ENCODE results near the gene DRG2. TPM values are rescaled to one million over a fixed set of nuclear protein-coding genes. Genes with fewer than 3 reads are reported as not detected.

DRG2 gene
- total and polyA plus RNA-seq, 2 of the 4 experiments (the other 2 are of a cell fraction): 43.6 to 45.1 TPM

DNA sequence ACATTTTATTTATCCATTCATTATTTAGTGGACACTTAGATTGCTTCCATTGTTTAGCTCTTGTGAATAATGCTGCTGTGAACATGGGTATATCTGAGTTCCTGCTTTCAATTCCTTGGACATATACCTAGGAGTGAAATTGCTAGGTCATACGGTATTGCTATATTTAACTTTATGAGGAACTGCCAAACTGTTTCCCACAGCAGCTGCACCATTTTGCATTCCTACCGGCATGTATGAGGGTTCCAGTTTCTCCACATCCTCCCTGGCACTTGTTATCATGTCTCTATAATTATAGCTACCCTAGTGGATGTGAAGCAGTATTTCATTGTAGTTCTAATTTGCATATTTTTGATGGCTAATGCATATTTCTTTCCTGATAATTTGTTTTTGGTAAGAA is 23.7 kb upstream of the DRG2 start:
- H3K4ac ChIP-seq (ENCODE audit: low read depth, low read length): no peak overlapping the region
- dilution Hi-C loops (cut with HindIII; ENCODE audit: low sequenced_read_pairs, unreplicated experiment) (no loop called here), in situ Hi-C loops (cut with MboI; ENCODE audit: low sequenced_read_pairs) (no loop called here), intact Hi-C loops (cut with micrococcal nuclease) (no loop called here)
- no peak overlapping the region for H2BK5ac ChIP-seq (ENCODE audit: low read depth, low read length, poor library complexity, severe bottlenecking)
- no peak for TF ChIP-seq RFX5 (IDR thresholded peaks at IDR 0.05; ENCODE audit: low read depth, low read length)
- no peak for TF ChIP-seq FOS (IDR thresholded peaks at IDR 0.05; ENCODE audit: low read depth, low read length)
- no peak for TF ChIP-seq BHLHE40 (IDR thresholded peaks at IDR 0.05; ENCODE audit: low read depth, low read length)
- TF ChIP-seq NFE2L2 (IDR thresholded peaks at IDR 0.05; ENCODE audit: low read depth, low read length): no peak
- no peak for TF ChIP-seq CEBPB (IDR thresholded peaks at IDR 0.05; ENCODE audit: low read depth, low read length)
- no peak for TF ChIP-seq SMC3 (IDR thresholded peaks at IDR 0.05; ENCODE audit: low read depth, low read length)
- H3K9ac ChIP-seq (ENCODE audit: low read depth, low read length): no peak overlapping the region
- H2BK15ac ChIP-seq (ENCODE audit: low read depth, low read length): no peak overlapping the region
- no peak overlapping the region for H2AK5ac ChIP-seq (ENCODE audit: low read depth, low read length)
- H3K27ac ChIP-seq (ENCODE audit: insufficient read depth, low read length): no peak overlapping the region
- CTCF ChIA-PET: no interaction called here
- no peak overlapping the region for H4K5ac ChIP-seq (ENCODE audit: low read depth, low read length)
- no peak overlapping the region for H3K18ac ChIP-seq (ENCODE audit: low read depth, low read length)
- no peak overlapping the region for H2AFZ ChIP-seq (replicated peaks; ENCODE audit: low read length, poor library complexity)
- ATAC-seq (ENCODE audit: low read depth): no peak
- H3K23ac ChIP-seq (ENCODE audit: low read depth, low read length): no peak overlapping the region
- no peaks in the 10 kb centered on the region for H3K9me3 ChIP-seq (ENCODE audit: control insufficient read depth, insufficient read depth, low read length)
- no peak overlapping the region for H2AK9ac ChIP-seq (replicated peaks; ENCODE audit: low read depth, low read length, poor library complexity)
- H3K4me2 ChIP-seq (ENCODE audit: low read depth, low read length): no peak overlapping the region
- WGBS, 2 experiments (ENCODE audit: extremely low coverage in 2 of 2, insufficient read length in 1 of 2): no CpG with 5 or more reads among the region's 2 CpGs
- no peak overlapping the region for H3K56ac ChIP-seq (ENCODE audit: extremely low read depth, insufficient read depth, low read length)
- H2BK120ac ChIP-seq (ENCODE audit: low read depth, low read length): no peak overlapping the region
- no peak for DNase-seq
- no TSS peak for BruUV-seq (replicated peaks)
- H3K4me3 ChIP-seq (ENCODE audit: insufficient read depth, low read depth, low read length): no peak overlapping the region
- POLR2A ChIA-PET (ENCODE audit: unreplicated experiment): no interaction called here
- H4K8ac ChIP-seq (ENCODE audit: low read depth in 2 of 2, low read length in 2 of 2): no peak overlapping the region
- no peaks in the 10 kb centered on the region for H3K4me1 ChIP-seq (ENCODE audit: control insufficient read depth, insufficient read depth, low read length)
- H4K91ac ChIP-seq (ENCODE audit: insufficient read depth, low read depth, low read length): no peak overlapping the region
- H3K9me1 ChIP-seq (ENCODE audit: insufficient read depth, low read length): no peaks in the 10 kb centered on the region
- no peaks in the 10 kb centered on the region for H3K79me1 ChIP-seq (ENCODE audit: low read depth in 1 of 2, low read length in 2 of 2)
- H2BK20ac ChIP-seq (ENCODE audit: low read depth, low read length): no peak overlapping the region
- no peaks in the 10 kb centered on the region for H4K20me1 ChIP-seq (ENCODE audit: insufficient read depth, low read length)
- no peak overlapping the region for H3K14ac ChIP-seq (replicated peaks; ENCODE audit: low read depth, low read length)
- peaks cover 28% of the 10 kb centered on the region for H3K36me3 ChIP-seq (ENCODE audit: control insufficient read depth, insufficient read depth, low read length)
- H3K27me3 ChIP-seq (ENCODE audit: control insufficient read depth, insufficient read depth, low read length): no peaks in the 10 kb centered on the region

Data from IMR-90 (cell line).